Right lung (tissue), 5 donors: ENCODE measurements around the gene MDM2. TPM values are rescaled to one million over a fixed set of nuclear protein-coding genes. Genes with fewer than 3 reads are reported as not detected.
"Not testable (repeated sequence)": the region's sequence is repeated elsewhere in the genome, so short reads cannot be mapped to it uniquely, and the experiment has no call there.

Experiments used
- DNase-seq, 2 donors: peaks; one replicate each; pipeline ENCODE4 v3.0.0-alpha.2; 2013
- polyA plus RNA-seq, 5 donors: library from polyadenylated mRNA; unstranded; fragments of 120-200 nt; gene quantifications; one replicate each; pipeline versions ENCODE4 v1.2.1 to v1.2.3, GENCODE V29; 2013; ENCODE audit warnings: inconsistent platforms in 1 of 5, low replicate concordance in 1 of 5; ENCODE audit not compliant: insufficient read length in 5 of 5, insufficient read depth in 1 of 5

The MDM2 gene
- polyA plus RNA-seq, 5 donors, result 80.8 to 129 (median 113) TPM

DNA sequence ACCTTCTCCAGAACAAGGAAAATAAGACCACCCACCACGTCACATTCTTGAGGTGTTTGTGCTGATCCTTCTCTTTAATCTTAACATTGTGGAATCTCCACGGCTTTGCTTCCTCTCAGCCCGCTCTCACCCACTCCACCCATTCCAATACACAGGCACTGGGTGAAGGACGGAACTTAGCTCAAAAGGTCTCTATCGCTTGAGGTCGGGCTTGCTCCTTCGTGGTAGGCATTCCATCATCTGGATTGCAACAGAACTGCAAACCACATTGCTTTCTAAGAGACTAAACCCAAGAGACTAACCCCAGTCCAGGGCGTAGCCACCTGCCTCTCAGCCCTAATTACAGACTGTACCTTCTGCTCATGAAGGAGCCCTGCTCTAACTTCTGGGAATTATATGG, 24.0 kb upstream of the MDM2 start:
- no peak for DNase-seq

DNA sequence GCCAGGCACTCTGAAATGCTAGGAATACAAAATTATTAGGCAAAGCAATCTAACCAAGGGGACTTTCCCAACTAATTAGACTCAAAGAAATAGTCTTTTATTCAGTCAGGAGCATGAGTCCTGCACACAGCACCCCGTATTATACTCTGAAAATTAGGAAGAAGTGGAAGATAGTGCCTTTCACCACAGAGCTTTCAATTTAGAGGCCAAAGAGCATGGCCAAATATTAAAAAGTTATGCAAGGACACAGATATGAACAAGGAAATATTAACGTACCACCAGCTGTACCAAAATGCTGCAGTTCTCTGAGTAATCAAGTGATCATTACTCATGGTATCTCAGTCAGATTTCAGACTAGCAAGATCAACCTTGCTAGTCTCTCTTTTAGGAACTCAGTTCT, 22.6 kb upstream of the MDM2 start:
- DNase-seq, result no peak

DNA sequence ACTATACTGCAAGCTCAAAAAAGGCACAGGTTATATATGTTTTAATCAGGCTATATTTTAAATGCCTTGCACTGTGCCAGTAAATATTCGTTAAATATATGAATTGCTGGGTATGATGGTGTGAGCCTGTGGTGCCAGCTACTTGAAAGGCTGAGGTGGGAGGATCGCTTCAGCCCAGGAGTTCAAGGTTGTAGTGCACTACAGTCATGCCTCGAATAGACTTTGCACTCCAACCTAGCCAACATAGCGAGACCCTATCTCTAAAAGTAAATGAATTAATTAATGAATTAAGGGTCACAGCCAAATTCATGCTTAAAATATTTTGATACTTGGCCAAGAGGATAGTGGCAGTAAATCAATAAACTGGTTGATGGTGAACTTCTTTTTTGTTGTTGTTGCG, 22.2 kb upstream of the MDM2 start:
- DNase-seq, result no peak

DNA sequence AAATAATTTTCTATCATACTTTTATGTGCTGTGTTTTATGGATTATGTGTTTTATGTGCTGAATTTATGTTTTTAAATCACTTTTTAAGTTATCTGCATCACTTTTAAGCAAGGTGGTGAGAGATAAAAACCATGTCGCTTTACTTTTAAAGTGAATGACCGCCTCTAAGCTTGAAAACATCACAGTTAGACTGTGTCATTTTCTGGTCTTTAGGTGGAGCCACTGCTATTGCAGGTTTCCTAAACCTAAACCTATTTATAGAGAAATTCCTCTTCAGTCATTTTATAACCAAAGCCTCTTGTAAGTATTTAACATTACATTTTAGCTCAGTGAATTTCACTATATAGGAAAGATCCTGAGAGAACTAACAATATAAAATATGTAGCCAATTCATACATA, 21.0 kb upstream of the MDM2 start:
- DNase-seq, result no peak

DNA sequence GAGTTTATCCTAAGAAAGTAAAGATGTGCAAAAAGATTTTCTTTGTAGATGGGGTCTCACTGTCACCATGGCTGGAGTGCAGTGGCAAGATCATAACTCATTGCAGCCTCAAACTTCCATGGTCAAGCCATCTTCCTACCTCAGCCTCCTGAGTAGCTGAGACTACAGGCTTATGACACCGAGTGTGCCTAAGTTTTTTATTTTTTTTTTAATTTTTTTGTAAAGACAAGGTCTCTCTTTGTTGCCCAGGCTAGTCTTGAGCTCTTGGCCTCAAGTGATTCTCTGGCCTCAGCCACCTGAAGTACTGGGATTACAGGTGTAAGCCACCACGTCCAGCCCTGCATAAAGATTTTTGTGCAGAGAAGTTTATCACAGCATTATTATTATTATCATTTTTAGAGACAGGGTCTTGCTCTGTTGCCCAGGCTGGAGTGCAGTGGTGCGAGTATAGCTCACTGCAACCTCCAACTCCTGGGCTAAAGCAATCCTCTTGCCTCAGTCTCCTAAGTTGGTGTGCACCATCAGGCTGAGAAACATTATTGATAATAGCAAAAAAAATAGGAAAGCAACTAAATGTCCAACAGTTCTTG, 19.3 kb upstream of the MDM2 start:
- no peak for DNase-seq

DNA sequence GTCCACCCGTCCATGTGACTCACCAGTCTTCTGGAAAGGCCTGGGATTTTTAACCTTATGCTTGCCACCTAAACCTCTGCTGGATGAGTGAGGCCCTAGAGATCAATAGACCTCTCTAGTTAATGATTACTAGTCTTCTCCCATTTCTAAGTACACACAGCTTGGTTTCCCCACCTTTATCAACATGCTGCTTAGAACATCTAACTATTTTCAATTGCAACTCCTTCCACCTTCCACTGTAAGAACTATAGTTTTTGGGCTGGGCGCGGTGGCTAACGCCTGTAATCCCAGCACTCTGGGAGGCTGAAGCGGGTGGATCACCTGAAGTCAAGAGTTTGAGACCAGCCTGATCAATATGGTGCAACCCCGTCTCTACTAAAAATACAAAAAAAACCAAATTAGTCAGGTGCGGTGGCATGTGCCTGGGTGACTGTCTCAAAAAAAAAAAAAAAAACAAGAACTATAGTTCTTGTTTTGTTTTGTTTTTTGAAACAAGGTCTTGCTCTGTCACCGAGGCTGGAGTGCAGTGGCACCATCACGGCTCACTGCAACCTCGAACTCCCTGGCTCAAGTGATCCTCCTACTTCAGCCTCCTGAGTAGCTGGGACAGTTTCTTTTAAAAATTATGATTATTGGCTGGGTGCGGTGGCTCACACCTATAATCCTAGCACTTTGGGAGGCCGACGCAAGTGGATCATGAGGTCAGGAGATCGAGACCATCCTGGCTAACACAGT, 18.7 kb upstream of the MDM2 start:
- DNase-seq, result no peak

DNA sequence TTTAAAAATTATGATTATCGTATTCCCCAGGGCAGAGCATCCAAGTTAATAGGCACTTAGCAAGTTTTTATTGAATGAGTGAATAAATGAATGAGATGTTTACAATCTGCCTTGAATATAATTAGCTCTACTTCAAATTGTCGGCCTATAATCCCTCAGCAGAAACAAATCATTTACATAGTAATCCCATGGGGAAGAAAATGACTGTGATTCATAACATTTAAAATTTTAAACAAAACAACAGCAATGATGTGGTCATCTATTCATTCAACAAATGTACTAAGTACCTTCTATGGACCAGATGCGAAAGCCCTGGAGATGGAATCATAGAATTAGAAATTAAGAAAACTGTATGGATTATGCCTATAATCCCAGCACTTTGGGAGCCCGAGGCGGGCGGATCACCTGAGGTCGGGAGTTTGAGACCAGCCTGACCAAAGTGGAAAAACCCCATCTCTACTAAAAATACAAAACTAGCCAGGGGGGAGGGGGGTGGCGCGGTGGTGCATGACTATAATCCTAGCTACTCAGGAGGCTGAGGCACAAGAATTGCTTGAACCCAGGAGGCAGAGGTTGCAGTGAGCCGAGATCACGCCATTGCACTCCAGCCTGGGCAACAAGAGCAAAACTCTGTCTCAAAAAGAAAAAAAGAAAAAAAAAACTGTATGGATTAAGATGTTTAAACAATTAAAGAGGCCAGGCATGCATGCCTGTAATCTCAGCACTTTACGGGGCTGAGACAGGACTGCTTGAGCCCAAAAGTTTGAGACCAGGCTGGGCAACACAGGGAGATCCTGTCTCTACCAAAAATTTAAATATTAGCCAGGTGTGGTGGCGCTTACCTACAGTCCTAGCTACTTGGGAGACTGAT, 17.7 kb upstream of the MDM2 start:
- DNase-seq, result no peak

DNA sequence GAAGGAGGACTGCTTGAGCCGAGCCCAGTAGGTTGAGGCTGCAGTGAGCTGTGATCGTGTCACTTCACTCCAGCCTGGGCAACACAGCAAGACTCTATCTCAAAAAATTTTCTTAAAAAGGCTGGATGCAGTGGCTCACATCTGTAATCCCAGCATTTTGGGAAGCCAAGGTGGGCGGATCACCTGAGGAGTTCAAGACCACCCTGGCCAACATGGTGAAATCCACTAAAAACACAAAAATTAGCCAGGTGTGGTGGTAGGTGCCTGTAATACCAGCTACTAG, 17.1 kb upstream of the MDM2 start:
- no peak for DNase-seq

DNA sequence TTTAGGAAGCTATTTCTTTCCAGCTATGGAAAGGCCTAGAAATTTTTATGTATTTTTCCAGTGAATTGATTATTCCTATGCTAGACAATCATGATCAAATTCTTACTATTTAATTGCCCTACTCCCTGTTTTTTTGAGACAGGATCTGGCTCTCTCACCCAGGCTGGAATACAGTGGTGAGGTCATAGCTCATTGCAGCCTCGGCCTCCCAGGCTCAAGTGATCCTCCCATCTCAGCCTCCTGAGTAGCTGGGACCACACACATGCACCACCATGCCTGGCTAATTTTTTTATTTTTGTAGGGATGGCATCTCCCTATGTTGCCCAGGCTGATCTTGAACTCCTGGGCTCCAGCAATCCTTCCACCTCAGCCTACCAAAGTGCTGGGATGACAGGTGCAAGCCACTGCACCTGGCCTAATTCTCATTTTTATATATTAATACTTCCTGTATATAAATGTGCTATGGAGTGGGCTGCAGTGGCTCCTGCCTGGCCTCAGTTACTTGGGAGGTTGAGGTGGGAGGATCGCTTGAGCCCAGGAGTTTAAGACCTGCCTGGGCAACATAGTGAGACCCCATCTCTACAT, 16.0 kb upstream of the MDM2 start:
- DNase-seq, result no peak

DNA sequence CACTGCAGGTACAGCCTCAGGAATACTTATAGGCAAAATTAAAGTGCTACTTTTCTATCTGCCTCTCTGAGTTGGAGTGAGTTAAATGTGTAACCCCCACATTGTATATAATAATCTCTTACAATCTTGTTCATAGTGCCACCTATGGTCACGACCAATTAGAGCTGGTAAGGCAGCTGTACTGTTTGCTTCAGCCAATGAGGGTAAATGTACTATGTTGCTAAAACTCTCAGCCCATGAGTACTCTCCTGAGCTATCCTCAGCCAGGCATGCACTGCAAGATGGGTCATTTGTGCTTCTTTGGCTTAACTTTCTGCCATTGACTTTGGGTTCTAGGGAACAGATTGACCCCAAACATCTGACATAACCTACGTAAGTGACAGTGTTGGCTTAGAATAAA, 15.0 kb upstream of the MDM2 start:
- peak in 1 of 2 donors; percentile 23 for DNase-seq

DNA sequence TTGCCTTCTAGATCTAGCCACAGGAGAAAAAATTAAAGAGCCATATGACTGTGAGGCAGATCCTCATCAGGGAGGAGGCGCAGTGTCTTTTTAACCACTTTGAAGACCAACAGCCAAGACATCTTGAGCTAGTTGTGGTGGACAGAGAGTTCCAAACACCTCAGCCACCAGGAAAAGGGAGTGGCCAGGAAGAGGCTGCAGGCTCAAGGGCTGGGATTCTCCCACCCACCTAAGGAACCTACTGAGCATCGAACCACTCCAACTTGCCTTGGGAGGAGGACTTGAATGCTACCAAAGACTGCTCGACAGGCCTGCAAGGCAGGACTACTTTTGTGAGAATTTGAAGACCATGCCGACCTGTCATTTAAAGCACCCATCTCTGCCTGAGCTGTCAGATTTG, 14.5 kb upstream of the MDM2 start:
- no peak for DNase-seq

DNA sequence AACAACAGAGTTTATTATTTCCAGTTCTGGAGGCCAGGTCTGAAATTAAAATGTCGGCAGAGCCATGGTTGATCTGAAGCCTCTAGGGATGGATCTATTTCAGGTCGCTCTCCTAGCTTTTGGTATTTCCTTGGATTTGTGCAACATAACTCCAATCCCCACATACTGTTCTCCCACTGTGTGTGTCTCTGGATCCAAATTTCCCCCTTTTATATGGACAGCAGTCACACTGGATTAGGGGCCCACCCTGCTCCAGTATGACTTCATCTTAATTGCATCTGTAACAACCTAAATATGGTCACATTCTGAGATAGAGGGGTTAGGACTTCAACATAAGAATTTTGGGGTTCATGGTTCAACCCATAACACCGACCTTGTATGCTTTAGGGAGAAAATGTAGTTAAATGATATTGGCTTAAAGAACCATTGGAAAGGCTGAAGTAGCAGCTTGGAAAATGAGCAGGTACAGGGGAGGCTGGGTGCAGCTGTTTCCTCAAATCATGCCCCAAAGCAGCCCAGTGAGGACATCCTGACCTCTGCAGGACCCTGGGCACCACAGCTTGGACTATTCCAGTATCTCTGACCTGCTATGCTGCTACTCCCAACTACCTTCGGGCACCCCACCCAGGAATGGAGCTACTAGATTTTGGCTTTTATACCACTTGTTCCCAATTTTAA, 13.9 kb upstream of the MDM2 start:
- DNase-seq, result no peak

DNA sequence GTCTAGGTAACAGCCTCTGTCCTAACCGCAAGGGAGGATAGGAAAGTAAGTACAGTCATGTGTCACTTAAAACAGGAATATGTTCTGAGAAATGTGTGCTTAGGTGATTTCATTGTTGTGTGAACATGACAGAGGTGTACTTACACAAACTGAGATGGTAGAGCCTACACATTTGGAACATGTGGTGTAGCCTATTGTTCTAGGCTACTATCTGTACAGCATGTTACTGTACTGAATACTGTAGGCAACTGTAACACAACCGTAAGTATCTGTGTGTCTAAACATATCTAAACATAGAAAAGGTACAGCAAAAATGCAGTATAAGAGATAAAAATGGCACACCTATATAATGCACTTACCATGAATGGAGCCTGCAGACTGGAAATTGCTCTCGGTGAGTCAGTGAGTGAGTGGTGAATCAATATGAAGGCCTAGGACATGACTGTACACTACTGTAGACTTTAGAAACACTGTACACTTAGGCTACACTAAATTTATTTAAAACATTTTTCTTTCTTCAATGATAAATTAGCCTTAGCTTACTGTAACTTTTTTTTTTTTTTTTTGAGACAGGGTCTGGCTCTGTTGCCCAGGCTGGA, 13.2 kb upstream of the MDM2 start:
- no peak for DNase-seq

DNA sequence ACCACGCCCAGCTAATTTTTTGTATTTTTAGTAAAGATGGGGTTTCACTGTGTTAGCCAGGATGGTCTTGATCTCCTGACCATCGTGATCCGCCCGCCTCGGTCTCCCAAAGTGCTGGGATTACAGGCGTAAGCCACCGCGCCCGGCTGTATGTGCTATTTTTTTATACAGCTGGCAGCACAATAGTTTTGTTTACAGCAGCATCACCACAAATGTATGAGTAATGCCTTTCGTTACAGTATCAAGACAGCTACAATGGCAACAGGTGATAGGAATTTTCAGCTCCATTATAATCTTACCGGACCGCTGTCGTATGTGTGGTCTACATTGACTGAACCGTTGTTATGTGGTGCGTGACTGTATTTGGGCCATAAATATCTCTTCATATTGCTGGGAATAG, 11.6 kb upstream of the MDM2 start:
- DNase-seq, result no peak

DNA sequence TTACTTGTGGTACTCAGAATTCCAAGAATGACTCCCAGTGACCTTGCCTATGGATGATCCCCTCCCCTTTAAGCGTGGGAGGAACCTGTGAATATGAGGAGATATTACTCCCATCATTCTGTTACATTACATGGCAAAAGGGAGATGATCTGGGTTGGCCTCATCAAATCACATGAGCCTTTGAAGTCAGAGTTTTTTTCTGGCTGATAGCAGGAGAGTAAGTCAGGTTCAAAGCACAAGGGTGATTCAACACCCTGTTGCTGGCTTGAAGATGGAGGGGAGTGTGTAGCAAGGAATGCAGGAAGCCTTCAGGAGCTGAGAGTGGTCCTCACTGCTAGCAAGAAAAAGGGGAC, 9.1 kb upstream of the MDM2 start:
- DNase-seq, result no peak

DNA sequence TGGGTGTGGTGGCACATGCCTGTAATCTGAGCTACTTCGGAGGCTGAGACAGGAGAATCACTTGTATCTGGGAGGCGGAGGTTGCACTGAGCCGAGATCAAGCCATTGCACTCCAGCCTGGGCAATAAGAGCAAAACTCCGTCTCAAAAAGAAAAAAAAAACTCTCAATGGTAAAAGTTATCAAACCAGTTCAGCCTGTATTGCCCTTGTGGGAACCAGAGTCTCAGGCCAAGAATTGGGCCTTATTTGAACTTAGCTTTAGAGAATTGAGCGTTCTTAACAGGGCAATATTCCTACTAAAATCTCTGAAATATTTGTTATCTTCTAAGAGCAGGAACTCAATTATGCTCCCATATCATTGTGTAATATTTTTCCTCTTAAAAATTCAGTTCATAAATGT, 7.7 kb upstream of the MDM2 start:
- no peak for DNase-seq

DNA sequence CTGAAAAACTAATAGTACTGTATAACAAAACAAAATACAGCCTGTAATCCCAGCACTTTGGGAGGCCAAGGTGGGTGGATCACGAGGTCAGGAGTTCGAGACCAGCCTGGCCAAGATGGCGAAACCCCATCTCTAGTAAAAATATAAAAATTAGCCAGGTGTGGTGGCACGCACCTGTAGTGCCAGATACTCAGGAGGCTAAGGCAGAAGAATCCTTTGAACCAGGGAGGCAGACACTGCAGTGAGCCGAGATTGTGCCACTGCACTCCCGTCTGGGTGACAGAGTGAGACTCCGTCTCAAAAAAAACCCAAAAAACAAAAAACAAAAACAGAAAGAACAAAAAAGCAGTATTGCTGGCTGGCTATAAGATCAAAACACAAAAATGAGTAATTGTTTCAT, 6.9 kb upstream of the MDM2 start:
- not testable (repeated sequence) for DNase-seq

DNA sequence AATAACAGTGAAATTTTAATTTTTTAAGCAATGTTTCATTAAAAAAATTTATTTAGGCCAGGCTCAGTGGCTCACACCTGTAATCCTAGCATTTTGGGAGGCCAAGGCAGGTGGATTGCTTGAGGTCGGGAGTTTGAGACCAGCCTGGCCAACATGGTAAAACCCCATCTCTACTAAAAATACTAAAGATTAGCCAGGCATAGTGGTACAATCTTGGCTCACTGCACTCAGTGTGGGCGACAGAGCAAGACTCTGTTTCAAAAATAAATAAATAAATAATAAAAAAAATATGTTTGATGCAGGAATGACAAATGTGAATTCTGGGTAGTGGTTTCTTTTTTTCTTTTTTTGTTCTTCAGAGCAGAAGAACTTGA, 5.6 kb upstream of the MDM2 start:
- DNase-seq, result not testable (repeated sequence)

DNA sequence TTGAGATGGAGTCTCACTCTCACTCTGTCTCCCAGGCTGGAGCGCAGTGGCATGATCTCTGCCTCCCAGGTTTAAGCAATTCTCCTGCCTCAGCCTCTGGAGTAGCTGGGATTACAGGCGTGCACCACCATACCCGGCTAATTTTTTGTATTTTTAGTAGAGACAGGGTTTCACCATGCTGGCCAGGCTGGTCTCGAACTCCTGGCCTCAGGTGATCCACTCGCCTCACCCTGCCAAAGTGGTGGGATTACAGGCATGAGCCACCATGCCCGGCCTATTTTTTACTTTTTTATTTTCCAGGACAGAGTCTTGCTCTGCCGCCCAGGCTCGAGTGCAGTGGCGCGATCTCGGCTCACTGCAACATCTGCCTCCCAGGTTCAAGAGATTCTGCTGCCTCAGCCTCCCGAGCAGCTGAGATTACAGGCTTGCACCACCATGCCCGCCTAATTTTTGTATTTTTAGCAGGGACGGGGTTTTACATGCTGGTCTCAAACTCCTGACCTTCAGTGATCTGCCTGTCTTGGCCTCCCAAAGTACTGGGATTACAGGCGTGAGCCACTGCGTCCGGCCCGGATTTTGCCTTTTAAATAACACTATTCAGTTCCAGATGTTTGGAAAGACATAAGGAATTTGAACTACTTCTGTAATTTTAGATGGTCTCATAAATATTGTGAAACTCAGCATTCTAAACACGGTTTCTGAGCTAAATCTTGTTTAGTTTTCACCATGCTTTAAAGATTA, 4.9 kb upstream of the MDM2 start:
- DNase-seq, result not testable (repeated sequence)

DNA sequence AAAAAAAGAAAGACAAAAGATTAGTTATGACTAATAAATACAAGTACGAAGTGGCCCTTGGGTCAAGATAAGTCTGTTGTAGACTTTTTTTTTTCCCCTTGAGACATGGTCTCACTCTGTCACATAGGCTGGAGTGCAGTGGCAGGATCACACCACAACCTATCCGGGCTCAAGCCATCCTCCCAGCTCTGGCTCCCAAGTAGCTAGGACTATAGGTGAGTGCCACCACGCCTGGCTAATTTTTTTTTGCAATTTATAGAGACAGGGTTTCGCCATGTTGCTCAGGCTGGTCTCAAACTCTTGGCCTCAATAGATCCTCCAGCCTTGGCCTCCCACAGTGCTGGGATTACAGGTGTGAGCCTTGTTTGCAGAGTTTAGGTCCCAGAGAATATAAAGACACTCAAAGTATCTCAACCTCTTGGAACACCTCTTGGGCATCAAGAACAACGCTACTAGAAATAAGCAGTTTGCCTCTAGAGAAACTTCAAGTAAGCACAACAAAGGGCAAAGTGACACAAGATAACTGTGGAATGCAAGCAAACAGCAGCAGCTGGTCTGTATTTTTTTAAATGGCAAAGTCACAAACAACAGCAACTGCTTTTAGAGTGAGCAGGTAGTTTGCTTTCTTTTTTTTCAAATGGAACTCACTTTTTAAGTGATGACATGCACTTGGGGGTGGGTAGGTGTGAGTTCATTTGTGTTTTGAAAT, 3.9 kb upstream of the MDM2 start:
- DNase-seq, result no peak
